Ovary (tissue), 3 donors: ENCODE data around the gene CSNK1E.

Experiments used
- EP300 ChIP-seq: sonication (generic); formaldehyde crosslinking; IDR thresholded peaks from one replicate; pipeline ENCODE4 v1.6.1; 2017; ENCODE audit warnings: antibody characterized with exemption
- TF ChIP-seq, protein P1 (sequence below), 3 donors: fragments of 450-650 bp in 2 of 3; fragments of 200-600 bp in 1 of 3; IDR thresholded peaks; one replicate each; pipeline versions ENCODE4 v1.5.1 to v1.8.0; 2016 to 2022; ENCODE audit warnings: antibody characterized with exemption in 3 of 3, mild to moderate bottlenecking in 1 of 3
- donor health status: DM: no; HTN: no; CAD: no.

DNA sequence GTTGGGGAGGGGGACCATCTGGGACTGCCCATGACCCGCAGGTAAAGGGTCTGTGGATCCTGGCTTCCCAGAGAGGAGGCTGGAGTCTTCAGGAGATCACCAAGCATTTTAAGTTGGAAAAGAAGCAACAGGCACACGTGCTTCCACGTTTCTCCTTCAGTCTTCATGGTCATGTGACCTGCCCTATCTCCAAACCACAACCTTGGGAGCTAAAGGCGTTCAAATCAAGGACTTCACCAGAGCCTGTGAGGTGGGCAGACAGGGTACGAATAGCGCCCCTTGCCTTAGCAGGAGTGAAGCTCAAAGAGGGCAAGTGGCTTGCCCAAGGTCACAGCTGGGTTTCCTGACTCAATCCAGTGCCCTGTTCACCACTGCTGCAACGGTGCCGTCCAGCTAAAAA, 51.1 kb downstream of the CSNK1E start:
- TF ChIP-seq, protein P1, sequence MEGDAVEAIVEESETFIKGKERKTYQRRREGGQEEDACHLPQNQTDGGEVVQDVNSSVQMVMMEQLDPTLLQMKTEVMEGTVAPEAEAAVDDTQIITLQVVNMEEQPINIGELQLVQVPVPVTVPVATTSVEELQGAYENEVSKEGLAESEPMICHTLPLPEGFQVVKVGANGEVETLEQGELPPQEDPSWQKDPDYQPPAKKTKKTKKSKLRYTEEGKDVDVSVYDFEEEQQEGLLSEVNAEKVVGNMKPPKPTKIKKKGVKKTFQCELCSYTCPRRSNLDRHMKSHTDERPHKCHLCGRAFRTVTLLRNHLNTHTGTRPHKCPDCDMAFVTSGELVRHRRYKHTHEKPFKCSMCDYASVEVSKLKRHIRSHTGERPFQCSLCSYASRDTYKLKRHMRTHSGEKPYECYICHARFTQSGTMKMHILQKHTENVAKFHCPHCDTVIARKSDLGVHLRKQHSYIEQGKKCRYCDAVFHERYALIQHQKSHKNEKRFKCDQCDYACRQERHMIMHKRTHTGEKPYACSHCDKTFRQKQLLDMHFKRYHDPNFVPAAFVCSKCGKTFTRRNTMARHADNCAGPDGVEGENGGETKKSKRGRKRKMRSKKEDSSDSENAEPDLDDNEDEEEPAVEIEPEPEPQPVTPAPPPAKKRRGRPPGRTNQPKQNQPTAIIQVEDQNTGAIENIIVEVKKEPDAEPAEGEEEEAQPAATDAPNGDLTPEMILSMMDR (IDR thresholded peaks at IDR 0.05) = no peak
- TF ChIP-seq EP300 = no peak
